ENCODE results near the gene KTI12.

GRCh38 chr1:52037909-52038308 lies 4.3 kb upstream of the KTI12 start:
- TF ChIP-seq CTCF (IDR thresholded peaks at IDR 0.05; ENCODE audit: insufficient read depth, low read length, poor library complexity, severe bottlenecking) = no peak
- TF ChIP-seq EZH2phosphoT487 (conservative IDR thresholded peaks at IDR 0.05; ENCODE audit: low read length) = no peak

Measured in SU-DHL-6 (cell line).